GM23248 (cell line): ENCODE measurements around the gene CDKAL1. TPM values are rescaled to one million over a fixed set of nuclear protein-coding genes. Genes with fewer than 3 reads are reported as not detected.

ENCODE experiments used
- DNase-seq: peaks from one replicate; pipeline ENCODE4 v3.0.0-alpha.2; 2015
- H2AFZ ChIP-seq: fragments of 200-600 bp; sonication (generic); 2 replicates; pipeline ENCODE4 v1.6.1; 2016; ENCODE audit warnings: antibody characterized with exemption
- H3F3A ChIP-seq: fragments of 200-600 bp; sonication (generic); 2 replicates; pipeline ENCODE4 v1.6.1; 2016; ENCODE audit warnings: mild to moderate bottlenecking, antibody characterized with exemption, mixed run types; ENCODE audit not compliant: insufficient read depth
- H3K27ac ChIP-seq: fragments of 200-600 bp; sonication (generic); 2 replicates; pipeline ENCODE4 v1.5.1; 2016; ENCODE audit warnings: mild to moderate bottlenecking
- H3K27me3 ChIP-seq: fragments of 200-600 bp; sonication (generic); replicated peaks from 2 replicates; pipeline ENCODE4 v1.6.1; 2016; ENCODE audit warnings: mild to moderate bottlenecking; ENCODE audit not compliant: insufficient read depth
- H3K36me3 ChIP-seq: fragments of 200-600 bp; sonication (generic); 2 replicates; pipeline ENCODE4 v1.6.1; 2016; ENCODE audit warnings: low read depth, mild to moderate bottlenecking
- H3K4me1 ChIP-seq: fragments of 200-600 bp; sonication (generic); 2 replicates; pipeline ENCODE4 v1.6.1; 2016; ENCODE audit warnings: mild to moderate bottlenecking; ENCODE audit not compliant: insufficient read depth
- H3K4me2 ChIP-seq: fragments of 200-600 bp; sonication (generic); one replicate; pipeline ENCODE4 v1.6.1; 2016; ENCODE audit warnings: mild to moderate bottlenecking; ENCODE audit not compliant: unreplicated experiment
- H3K4me3 ChIP-seq: fragments of 200-600 bp; sonication (generic); 2 replicates; pipeline ENCODE4 v1.5.1; 2016; ENCODE audit warnings: mild to moderate bottlenecking
- H3K79me2 ChIP-seq: fragments of 200-600 bp; sonication (generic); 2 replicates; pipeline ENCODE4 v1.6.1; 2016; ENCODE audit warnings: mild to moderate bottlenecking; ENCODE audit not compliant: insufficient read depth
- H3K9ac ChIP-seq: fragments of 200-600 bp; sonication (generic); 2 replicates; pipeline ENCODE4 v1.6.1; 2016; ENCODE audit warnings: mild to moderate bottlenecking
- H3K9me2 ChIP-seq: fragments of 200-600 bp; sonication (generic); 2 replicates; pipeline ENCODE4 v1.6.1; 2016; ENCODE audit warnings: mixed run types, mild to moderate bottlenecking, moderate library complexity; ENCODE audit not compliant: insufficient read depth
- H3K9me3 ChIP-seq: fragments of 200-600 bp; sonication (generic); one replicate; pipeline ENCODE4 v1.6.1; 2017; ENCODE audit warnings: low read depth
- H4K20me1 ChIP-seq: fragments of 200-600 bp; sonication (generic); 2 replicates; pipeline ENCODE4 v1.6.0; 2016; ENCODE audit not compliant: insufficient read depth
- EZH2 ChIP-seq: fragments of 200-600 bp; sonication (generic); IDR thresholded peaks from 2 replicates; pipeline ENCODE4 v1.6.1; 2018; ENCODE audit warnings: antibody characterized with exemption, mild to moderate bottlenecking; ENCODE audit not compliant: insufficient read depth, poor library complexity, severe bottlenecking
- EZH2phosphoT487 ChIP-seq: fragments of 200-600 bp; sonication (generic); IDR thresholded peaks from 2 replicates; pipeline ENCODE4 v1.6.1; 2018; ENCODE audit warnings: antibody characterized with exemption, moderate library complexity, mild to moderate bottlenecking, low read depth; ENCODE audit not compliant: insufficient read depth
- WGBS, 2 experiments: methylation state at CpG; one replicate each; pipeline ENCODE4 v1.1.6; 2015 to 2017; ENCODE audit warnings: low lambda C conversion rate in 2 of 2, low coverage in 1 of 2; ENCODE audit errors: missing lambda C conversion rate in 2 of 2; 5-methylcytosine and 5-hydroxymethylcytosine counted together
- in situ Hi-C: fragments of 300-500 bp; cut with MboI; formaldehyde crosslinking; loops from 2 replicates; pipeline ENCODE4 v1.15.0; 2020
- polyA plus RNA-seq: library from polyadenylated mRNA; unstranded; fragments of >200 nt; fragmentation: Nextera tagmentation; extraction: Ambion mirVana; gene quantifications from 2 replicates; pipeline ENCODE4 v1.2.1, GENCODE V29; 2016
- total RNA-seq: library from RNA; depleted of rRNA; stranded (reverse); fragments of >200 nt; shearing (Covaris generic); gene quantifications from 2 replicates; pipeline ENCODE4 v1.2.3, GENCODE V29; 2014

Gene CDKAL1
- total and polyA plus RNA-seq, 2 experiments from 2014 or later, result 7.5 to 10.8 TPM

DNA sequence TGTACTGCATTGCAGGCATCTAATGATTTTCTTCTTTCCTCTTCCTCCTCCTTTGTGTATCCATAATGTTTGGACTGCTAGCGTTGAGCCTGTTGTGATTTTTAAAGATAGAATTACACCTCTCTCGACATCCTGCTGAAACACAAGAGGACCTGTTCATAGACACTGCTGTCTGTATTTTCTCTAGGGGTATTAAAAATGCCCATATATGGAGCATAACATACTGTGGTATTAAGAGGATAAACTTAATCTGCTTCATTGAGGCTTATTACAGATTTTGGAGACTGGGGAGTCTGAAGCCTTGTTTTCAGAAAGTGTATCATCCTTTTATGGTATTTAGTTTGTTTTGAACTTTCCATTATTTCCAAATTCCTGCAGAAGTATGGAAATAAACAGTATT is 414.3 kb downstream of the CDKAL1 start:
- Histone ChIP-seq H3K79me2 (no peaks in the 10 kb centered on the region), H3K36me3 (no peaks in the 10 kb centered on the region), H3K9me2 (no peaks in the 10 kb centered on the region), H3K27ac (no peak overlapping the region), H3F3A (peaks cover 5% of the 10 kb centered on the region; the same call in 1 of the 2 replicates), H3K4me2 (no peak overlapping the region), H3K9ac (no peak overlapping the region), H3K4me3 (no peak overlapping the region), H3K9me3 (no peaks in the 10 kb centered on the region), H3K4me1 (0 out of 2 replicates have a peak, but pooled peaks cover 4% of the 10 kb centered on the region), H3K27me3 (no peaks in the 10 kb centered on the region), H2AFZ (no peak overlapping the region), H4K20me1 (no peaks in the 10 kb centered on the region)
- in situ Hi-C loops, result no loop called here
- DNase-seq, result no peak
- 98% methylated on average over 2 of the region's 2 CpGs for WGBS, 2 experiments
- TF ChIP-seq EZH2 (no peak), EZH2phosphoT487 (no peak)

- 0 out of 2 replicates have a peak, but pooled peaks cover 4% of the 10 kb centered on the region for H3K4me1 ChIP-seq
- no peak overlapping the region for H3K4me3 ChIP-seq
- H3K4me2 ChIP-seq, result no peak overlapping the region
- H3K36me3 ChIP-seq, result no peaks in the 10 kb centered on the region
- H3F3A ChIP-seq, result peaks cover 5% of the 10 kb centered on the region; the same call in 1 of the 2 replicates
- no peaks in the 10 kb centered on the region for H3K9me3 ChIP-seq
- H3K79me2 ChIP-seq, result no peaks in the 10 kb centered on the region
- no peaks in the 10 kb centered on the region for H3K9me2 ChIP-seq
- H3K27me3 ChIP-seq, result no peaks in the 10 kb centered on the region
- DNase-seq, result no peak
- no peak overlapping the region for H3K27ac ChIP-seq
- WGBS, 2 experiments, result 92 to 97% methylated on average over 1 of the region's 1 CpG
- TF ChIP-seq EZH2phosphoT487 (no peak), EZH2 (no peak)
- H3K9ac ChIP-seq, result no peak overlapping the region
- no peak overlapping the region for H2AFZ ChIP-seq
- H4K20me1 ChIP-seq, result no peaks in the 10 kb centered on the region
- in situ Hi-C loops, result no loop called here
These were observed 414.9 kb downstream of the CDKAL1 start for GRCh38 chr6:20949138-20949537.

- Histone ChIP-seq H3K4me3 (no peak overlapping the region), H3K4me1 (0 out of 2 replicates have a peak, but pooled peaks cover 4% of the 10 kb centered on the region), H3K9me3 (no peaks in the 10 kb centered on the region), H3F3A (peaks cover 5% of the 10 kb centered on the region; the same call in 1 of the 2 replicates), H2AFZ (no peak overlapping the region), H4K20me1 (no peaks in the 10 kb centered on the region), H3K9me2 (no peaks in the 10 kb centered on the region), H3K9ac (no peak overlapping the region), H3K4me2 (peak overlapping the region; percentile 0), H3K79me2 (no peaks in the 10 kb centered on the region), H3K36me3 (no peaks in the 10 kb centered on the region), H3K27me3 (no peaks in the 10 kb centered on the region), H3K27ac (no peak overlapping the region)
- peak; percentile 65 for DNase-seq
- in situ Hi-C loops, result no loop called here
- TF ChIP-seq EZH2phosphoT487 (no peak), EZH2 (no peak)
- 48 to 50% methylated on average over 5 of the region's 5 CpGs for WGBS, 2 experiments
These were observed 418.6 kb downstream of the CDKAL1 start for GRCh38 chr6:20952699-20953474.

DNA sequence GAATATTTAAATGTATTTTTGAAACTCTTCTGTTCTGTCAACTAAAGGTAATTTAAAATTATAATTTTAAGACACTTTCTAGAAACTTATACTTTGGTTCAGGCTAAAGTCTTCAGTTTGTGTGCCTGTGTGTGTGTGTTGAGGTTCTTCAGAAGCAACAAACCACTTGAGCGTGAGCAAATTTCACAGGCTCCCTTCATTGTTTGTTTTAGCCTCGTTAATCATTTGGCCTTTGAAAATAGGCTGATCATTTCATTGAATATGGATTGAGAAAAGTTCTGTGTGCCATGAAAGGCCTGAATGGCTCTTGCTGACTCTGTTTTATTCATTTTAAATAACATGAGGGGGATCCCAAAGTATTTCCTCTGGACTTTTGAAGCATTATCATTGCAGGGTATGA is 420.1 kb downstream of the CDKAL1 start:
- peaks cover 5% of the 10 kb centered on the region; the same call in 1 of the 2 replicates for H3F3A ChIP-seq
- H3K4me3 ChIP-seq, result no peak overlapping the region
- in situ Hi-C loops, result no loop called here
- no peaks in the 10 kb centered on the region for H3K9me3 ChIP-seq
- H2AFZ ChIP-seq, result no peak overlapping the region
- H3K4me2 ChIP-seq, result no peak overlapping the region
- H3K9me2 ChIP-seq, result no peaks in the 10 kb centered on the region
- H3K4me1 ChIP-seq, result 0 out of 2 replicates have a peak, but pooled peaks cover 4% of the 10 kb centered on the region
- no peaks in the 10 kb centered on the region for H3K36me3 ChIP-seq
- TF ChIP-seq EZH2phosphoT487 (no peak), EZH2 (no peak)
- no peak for DNase-seq
- no peak overlapping the region for H3K27ac ChIP-seq
- no peaks in the 10 kb centered on the region for H4K20me1 ChIP-seq
- H3K27me3 ChIP-seq, result no peaks in the 10 kb centered on the region
- H3K9ac ChIP-seq, result no peak overlapping the region
- H3K79me2 ChIP-seq, result no peaks in the 10 kb centered on the region
- WGBS, 2 experiments, result 55 to 58% methylated on average over 2 of the region's 2 CpGs
